GM18517 (cell line): Measurements from ENCODE around the gene FBXO40.
A peak's percentile ranks its signal among the peaks of the same experiment; 100 is the strongest.

Experiments used
- ATAC-seq: cut with Tn5 transposase; IDR thresholded peaks from one replicate; pipeline ENCODE4 v1.9.1; 2021; ENCODE audit warnings: mild to moderate bottlenecking, moderate library complexity; ENCODE audit not compliant: unreplicated experiment

Gene FBXO40

DNA sequence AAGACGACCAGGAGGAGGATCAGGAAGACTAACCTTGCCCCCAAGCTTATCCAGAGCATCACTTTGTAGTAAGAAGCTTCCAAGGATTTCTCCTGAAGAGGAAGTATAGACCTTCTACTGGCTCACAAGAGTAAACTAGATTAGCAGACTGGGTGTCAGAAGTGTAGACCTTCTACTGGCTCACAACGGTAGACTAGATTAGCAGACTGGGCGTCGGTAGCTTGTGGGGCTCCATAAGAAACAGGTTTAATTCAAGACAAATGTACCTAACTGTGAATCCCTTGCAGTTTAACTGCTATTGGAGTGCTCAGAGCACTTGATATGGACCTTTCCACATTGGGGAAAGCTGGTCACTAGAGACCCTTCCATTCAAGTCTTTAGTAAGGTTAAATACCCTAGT lies 12.9 kb downstream of the FBXO40 start:
- ATAC-seq, result no peak

DNA sequence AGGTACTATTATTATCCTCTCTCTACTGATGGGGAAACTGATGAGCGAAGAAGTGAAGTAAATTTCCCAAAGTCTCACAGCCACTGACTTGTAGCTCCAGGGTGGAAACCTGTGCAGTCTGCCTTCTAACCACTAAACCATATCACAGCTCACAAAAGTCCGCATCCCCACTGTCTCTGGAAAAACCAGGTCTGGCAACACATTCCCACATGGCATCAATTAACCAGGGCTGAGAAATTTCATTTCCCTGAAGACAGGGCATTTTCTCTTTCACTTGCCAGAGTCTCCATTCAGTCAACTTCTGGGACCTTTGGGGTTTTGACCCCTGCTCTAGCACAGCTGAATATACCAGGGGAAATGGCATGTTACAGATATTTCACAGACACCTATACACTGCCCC lies 26.5 kb downstream of the FBXO40 start:
- ATAC-seq, result no peak

DNA sequence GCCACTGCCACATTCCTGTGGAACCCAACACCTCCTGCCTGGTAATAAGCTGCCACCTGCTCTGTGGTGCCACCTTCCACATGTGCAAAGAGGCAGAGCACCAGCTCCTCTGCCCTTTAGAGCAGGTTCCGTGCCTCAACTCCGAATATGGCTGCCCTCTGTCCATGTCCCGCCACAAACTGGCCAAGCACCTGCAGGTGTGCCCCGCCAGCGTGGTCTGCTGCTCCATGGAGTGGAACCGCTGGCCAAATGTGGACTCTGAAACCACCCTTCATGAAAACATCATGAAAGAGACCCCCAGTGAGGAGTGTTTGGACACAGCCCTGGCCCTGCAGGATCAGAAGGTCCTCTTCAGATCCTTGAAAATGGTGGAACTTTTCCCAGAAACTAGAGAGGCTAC lies 28.3 kb downstream of the FBXO40 start:
- no peak for ATAC-seq

DNA sequence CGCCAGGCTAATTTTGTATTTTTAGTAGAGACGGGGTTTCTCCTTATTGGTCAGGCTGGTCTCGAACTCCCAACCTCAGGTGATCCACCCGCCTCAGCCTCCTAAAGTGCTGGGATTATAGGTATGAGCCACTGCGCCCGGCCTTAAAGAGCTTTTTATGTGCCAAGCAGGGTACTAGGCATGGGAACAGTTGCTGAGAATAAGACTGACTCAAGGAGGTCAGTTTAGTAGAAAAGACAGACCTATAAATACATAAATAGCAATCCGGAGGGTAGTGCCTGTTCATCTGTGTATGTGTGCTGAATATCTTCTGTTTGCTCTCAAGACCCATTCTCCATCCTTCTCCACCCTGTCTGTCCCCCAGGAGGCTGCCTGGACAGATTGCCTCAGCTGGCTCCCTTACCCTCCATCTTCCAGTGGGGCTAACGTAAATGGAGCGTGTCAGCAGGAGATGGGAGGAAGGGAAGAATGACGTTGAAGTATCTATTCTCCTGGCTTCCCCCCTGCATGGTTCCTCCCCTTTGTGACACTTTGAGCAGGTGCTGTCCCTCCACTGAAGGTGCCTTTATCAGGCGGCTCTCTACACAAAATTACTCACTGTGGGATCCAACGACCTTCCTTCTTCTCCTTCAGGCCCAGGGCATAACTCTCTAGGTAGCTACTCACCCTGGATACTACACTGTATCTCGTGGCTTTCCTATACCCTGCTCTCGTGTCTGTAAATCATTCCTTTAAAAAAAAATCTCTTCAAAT lies 31.1 kb downstream of the FBXO40 start:
- no peak for ATAC-seq

DNA sequence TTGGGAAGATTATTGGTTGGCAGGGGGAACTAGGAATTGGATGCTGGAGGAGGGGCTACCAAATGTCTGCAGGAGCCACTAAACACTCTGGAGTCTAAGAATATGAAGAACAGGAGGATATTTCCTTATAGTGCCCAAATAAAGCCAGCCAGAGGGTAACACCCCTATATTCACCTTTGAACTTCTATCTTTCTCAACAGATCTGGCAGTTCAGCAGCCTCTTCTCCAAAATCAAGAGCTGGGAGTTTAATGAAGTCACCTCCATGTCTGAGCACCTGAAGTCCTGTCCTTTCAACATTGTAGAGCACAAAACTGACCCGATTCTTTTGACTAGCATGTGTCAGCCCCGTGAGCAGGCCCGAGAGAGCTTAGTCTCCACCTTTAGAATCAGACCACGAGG lies 33.3 kb downstream of the FBXO40 start:
- ATAC-seq, result no peak

DNA sequence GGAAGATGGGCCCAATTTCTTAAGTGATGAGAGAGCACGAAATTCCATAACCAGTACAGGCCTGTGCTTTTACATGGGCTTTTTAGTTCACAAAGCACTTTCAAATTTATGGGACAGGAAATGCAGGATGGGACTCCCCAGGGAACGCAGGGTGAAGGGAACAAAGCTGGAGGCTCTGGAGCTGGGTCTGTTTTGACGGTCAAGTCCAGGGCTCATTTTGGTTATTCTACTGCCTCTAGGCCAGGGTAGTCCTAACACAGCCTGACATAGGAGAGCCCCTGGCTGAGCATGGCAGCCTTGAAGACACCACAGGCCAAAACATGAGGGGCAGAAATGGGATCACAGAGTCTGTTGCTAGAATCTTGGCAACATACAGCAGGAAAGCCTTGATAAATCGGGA lies 34.0 kb downstream of the FBXO40 start:
- ATAC-seq, result no peak

DNA sequence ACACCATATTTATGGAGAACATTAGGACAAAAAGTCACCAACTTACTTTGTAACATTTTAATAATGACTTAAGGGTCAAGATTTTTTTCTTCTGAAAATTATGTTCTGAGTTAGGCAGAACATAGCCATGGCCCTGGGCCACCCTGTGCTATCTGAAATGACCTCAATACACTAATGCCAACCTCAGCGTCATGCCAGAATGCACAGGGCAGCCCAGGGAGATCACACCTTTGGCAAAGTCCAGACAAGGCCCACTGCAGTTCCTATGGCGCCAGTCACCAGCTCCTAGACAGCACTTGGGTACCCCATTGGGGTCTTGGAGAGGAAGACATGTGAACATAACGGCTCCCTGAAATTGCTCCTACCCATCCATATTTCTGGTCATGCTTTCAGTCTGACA lies 34.4 kb downstream of the FBXO40 start:
- no peak for ATAC-seq

DNA sequence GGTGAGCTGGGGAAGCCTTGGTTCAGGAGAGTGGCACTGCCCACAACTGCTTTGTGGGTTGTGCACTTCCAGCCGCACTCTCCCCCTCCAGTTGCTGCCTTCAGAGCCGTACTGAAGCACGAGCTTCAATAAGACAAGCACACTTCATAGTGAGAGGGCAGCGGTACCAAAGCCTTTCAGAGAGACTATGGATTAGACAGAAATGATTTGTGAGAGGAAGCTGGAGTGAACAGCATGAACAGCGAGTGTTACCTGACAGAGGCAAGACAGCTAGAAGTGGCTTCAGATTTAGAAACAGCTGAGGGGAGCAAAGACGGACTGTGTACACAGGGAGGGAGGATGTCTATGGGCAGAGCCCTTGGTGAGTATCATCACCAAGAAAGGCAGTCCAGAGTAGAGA lies 36.4 kb downstream of the FBXO40 start:
- no peak for ATAC-seq

DNA sequence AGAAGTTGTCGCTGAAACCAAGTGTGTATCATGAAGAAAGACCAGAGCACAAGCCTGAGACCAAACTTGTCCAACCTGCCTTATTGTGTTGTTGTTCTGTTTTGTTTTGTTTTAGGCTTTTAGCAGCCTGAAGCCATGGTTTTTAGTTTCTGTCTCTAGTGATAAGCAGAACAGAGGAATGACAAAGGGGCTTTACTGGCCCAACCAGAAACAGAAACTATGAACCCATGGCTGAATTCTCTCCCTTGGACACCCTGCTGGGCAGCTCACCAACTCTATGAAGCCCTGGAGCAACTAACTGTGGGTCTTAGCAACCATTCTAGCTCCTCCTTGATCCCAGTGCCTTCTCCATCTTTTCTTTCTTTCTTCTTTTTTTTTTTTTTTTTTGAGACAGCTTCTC lies 37.2 kb downstream of the FBXO40 start:
- ATAC-seq, result no peak

DNA sequence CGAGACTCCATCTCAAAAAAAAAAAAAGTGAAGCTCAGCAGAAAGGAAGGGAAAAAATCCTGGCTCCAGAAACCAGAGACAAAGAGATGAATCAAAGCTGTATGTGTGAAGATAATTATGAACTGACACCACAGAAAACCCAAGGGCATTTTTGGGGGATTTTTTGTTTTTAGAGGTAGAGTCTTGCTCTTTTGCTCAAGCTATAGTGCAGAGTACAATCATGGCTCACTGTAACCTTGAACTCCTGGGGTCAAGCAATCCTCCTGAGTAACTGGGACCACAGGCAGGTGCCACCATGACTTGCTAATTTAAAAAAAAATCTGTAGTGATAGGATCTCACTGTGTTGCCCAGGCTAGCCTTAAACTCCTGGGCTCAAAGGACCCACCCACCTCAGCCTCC lies 44.7 kb downstream of the FBXO40 start:
- ATAC-seq, result no peak

DNA sequence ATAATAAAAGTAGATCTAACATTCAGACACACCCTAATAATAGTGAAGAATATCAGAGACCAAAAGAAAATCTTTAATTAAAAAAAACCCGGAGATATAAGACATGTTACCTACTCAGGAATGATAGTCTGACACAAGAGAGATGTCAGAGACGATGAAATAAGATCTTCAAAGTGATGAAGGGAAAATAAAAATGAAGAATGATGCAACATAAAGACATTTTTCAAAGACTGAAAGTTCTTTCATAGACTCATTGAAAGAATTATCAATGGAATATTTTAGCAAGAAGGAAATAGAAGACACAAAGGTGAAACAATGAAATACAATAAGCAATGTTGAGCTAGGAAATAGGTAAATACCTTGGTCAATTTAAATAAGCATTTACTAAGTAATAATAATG lies 47.9 kb downstream of the FBXO40 start:
- ATAC-seq, result no peak

DNA sequence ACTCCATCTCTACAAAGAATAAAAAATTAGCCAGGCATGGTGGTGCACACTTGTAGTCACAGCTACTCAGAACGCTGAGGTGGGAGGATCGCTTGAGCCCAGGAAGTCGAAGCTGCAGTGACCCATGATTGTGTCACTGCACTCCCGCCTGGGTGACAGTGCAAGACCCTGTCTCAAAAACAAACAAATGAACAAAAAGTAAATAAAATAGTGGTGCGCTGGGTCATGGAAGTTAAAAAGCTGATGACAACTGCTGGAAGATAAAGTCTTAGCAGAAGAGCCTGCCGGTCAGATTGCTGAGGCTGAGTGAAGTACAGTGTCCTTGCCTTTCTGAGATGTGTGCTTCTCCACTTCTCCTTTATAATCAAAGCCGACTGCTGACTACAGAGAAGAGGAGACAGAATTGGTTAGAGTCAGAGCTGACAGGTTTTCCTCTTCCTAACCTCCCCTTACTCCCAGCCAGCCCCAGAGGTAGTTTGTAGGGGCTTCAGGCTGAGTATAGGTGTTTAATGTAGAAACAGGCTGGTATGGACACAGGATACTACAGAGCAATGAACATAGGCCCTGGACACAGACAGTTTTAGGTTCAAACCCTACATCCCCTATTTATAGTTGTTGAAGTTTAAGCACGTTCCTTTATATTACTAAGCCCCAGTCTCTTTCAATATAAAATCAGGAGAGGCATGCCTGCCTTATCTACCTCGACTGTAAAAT lies 49.6 kb downstream of the FBXO40 start:
- ATAC-seq, result no peak

DNA sequence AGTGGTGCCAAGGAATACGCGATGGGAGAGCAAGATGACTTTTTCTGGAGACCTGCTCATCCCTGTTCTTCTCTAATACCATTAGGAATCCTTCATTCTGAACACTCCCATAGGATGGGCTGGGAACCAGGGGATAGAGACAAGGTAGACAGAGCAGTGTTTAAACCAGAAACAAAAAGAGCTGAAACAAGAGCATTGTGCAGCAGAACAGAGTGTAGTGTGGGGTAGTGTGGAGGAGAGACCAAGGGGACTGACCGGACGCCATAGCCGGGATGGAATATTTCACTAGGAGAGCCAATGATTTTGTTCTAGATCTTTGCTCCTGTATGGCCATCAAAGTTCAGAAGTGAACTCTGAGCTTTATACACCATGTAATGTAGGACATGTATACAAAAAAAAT lies 51.9 kb downstream of the FBXO40 start:
- ATAC-seq, result no peak

DNA sequence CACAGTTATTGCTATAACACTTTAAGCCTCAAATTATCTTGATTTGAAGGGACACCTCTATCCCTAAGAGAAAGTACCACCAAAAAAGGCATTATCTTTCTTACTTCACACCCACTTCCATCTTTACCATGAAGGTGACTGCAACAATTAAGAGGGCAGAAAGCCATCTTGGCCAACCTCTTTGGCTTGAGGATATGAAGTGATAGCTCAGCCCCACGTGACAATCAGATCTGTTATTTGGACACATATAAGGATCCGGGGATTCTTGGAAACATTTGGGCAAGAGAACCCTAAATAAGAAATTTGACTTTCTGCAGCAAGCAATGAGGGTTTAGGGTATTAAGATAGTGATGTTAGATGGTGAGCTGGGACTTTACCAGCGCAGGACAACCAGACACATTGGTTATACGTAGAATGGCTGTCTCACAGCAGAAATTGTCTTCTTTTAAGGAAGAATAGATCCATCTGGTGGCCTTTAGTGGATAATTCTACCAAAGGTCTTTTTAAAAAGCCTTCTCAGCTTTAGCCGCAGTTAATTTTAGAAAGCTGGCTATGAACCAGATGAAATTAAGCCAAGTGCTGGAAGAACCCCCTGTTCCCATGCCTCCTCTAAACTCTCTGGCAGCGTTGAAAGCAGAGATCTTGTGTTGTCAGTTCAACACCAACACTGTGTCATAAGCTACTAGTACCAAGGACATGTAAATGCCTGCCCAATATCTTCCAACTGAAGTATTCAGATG lies 55.2 kb downstream of the FBXO40 start:
- ATAC-seq, result no peak

DNA sequence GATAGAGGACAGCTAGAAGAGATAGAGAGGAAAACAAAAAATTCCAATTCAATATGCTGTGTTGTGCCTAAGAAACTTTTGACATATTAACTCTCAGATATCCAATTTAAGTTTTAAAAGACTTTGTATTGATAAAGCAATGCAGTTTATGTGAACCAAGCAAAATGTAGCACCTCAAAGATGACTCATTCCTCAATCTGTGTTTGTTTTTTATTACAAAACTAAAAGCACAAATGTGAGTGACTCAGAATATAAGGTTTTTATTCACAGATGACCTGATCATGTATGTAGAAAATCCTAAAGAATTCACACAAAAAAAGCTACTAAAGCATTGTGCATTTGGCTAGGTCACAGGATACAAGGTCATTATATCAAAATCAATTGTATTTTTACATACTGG lies 56.5 kb downstream of the FBXO40 start:
- no peak for ATAC-seq

DNA sequence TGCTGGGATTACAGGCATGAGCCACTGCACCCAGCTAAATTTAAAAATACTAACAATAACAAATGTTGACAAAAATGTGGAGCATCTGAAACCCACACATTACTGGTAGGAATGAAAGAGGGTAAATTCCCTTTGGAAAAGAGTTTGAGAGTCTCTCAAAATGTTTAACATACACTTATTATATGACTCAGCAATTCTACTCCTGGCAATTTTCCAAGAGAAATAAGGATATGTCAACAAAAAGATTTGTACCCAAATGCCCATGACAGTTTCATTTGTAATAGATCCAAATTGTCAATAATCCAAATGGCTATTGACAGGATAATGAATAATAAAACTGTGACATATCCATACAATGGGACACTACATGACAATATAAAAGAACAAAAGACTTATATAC lies 58.5 kb downstream of the FBXO40 start:
- ATAC-seq, result no peak

DNA sequence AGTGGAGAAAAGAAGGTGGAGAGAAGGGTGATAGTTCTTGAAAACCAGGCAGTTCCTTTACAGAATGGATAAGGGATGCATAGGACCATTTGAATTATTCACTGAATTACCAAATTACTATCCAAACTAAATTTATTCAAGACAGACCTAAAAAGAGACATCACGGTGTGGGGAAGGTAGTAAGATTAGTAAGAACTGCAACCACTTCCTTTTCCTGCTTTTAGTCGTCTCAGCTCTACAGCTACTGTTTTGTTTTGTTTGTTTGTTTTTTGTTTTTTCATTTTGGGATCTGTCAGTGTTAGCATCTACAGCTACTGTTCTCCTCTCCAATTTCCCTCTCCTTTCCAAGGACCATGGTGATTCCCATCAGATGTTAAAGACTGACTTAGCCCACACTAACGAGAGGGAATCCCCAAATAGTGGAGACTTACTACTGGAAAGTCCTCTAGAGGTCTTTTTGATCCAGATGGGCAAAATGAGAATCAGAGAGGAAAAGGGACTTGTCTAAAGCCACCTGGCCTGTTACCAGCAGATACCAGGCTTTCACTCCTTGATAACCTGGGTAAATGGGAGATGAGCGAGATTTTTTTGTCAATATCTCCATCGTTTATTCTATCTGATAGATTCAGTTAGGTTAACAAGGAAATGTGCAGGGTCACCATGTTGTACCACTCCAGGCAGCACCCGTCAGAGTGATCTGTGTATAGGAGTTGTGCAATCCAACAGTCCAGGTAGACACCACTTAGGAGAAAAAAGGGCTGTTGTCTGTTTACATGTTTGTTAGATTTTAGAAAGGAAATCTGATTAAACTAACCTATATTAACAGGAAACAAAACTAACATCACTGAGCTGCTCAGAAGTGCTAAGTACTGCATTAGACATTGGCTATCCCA lies 61.6 kb downstream of the FBXO40 start:
- ATAC-seq, result peak; percentile 76

DNA sequence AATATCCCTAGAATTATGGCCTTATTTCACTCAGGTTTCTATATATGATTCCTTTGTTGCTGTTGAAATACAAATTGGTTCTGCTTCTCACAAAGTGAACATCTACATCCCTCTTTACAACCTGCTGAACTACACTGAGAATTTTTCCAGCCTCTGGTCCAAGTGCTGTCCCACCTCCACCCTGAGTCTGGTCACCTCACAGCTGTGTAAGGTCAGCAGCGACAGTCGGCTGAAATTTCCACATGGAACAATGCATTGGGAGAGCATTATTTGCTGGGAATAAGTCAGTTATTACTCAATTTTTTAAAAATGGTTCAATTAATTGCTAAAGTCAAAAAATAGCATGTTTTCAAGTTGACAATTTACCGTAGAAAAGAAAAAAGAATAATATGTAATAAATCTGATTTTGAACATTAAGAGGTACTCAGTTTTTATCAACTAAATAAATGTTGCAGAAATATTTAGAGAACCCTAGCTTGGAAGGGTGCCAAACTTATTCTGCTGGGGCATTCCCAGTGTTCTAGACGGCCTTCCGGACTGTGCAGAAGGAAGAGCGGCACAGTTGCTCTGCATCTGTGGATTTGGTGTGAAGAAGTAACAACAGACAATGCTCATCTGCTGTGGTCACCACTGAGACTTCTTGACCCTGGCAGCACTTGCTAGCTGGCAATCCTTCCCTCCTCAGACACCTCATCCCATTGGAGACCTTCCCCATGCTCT lies 65.7 kb downstream of the FBXO40 start:
- no peak for ATAC-seq

DNA sequence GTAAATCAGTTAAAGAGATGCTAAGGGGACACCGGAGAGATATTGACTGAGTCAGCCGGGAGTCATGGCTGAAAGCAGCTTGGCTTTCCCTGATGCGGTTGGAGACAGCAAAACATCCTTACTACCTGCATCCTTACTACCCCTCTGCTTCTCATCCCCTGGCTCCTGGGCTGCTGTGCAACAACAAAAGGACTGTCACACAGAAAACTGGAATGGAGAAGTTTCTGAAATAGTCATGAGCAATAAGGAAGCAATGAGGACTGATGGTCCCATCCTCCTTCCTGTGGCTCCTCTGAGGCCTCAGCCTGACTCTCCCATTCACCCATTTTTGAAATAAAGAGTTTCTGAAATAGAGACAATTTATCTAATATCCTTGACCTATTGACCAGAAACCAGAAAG lies 66.4 kb downstream of the FBXO40 start:
- no peak for ATAC-seq
